B cell (primary cell): ENCODE measurements around the gene SCUBE1. TPM values are rescaled to one million over a fixed set of nuclear protein-coding genes. Genes with fewer than 3 reads are reported as not detected.

Experiments
- ATAC-seq: fragments of 200-7000 bp; cut with Tn5 transposase; one replicate; pipeline ENCODE4 v1.10.0; 2021; ENCODE audit warnings: low read depth, mild to moderate bottlenecking, moderate number of reproducible peaks, moderate library complexity
- CTCF ChIA-PET: fragments of 350-600 bp; sonication (Branson Sonifier 250); formaldehyde crosslinking; loops from one replicate; lab custom pipeline; 2021; ENCODE audit warnings: antibody characterized with exemption, inconsistent platforms; lab: Charles Lee
- POLR2A ChIA-PET: fragments of 350-600 bp; sonication (Branson Sonifier 250); formaldehyde crosslinking; loops from one replicate; lab custom pipeline; 2021; ENCODE audit warnings: antibody characterized with exemption; lab: Charles Lee
- DNase-seq: peaks from one replicate; pipeline ENCODE4 v3.0.0; 2013
- H2AFZ ChIP-seq: 2 replicates; pipeline ENCODE4 v1.6.1; 2012; ENCODE audit warnings: mild to moderate bottlenecking, low read depth, low read length; ENCODE audit not compliant: insufficient read depth, poor library complexity, severe bottlenecking
- H3K27ac ChIP-seq, 2 donors: 1 replicate in 1 of 2; 2 replicates in 1 of 2; pipeline ENCODE4 v1.5.1; 2012 to 2013; ENCODE audit warnings: low read length in 2 of 2, mild to moderate bottlenecking in 2 of 2, moderate library complexity in 1 of 2
- H3K27me3 ChIP-seq, 4 experiments: fragments of 200-600 bp in 1 of 4; sonication (generic) in 1 of 4; replicated peaks in 1 of 4; 1 replicate in 2 of 4; 2 replicates in 2 of 4; pipeline versions ENCODE4 v1.6.1 to v1.7.0; 2013 to 2016; ENCODE audit warnings: low read length in 3 of 4, mild to moderate bottlenecking in 2 of 4, mixed read lengths in 1 of 4, moderate library complexity in 1 of 4; ENCODE audit not compliant: insufficient read depth in 4 of 4, control insufficient read depth in 3 of 4; ENCODE audit errors: control extremely low read depth in 1 of 4
- H3K36me3 ChIP-seq, 2 experiments: replicated peaks in 1 of 2; 1 replicate in 1 of 2; 2 replicates in 1 of 2; pipeline versions ENCODE4 v1.6.1 to v1.7.1; 2013; ENCODE audit warnings: low read length in 1 of 2; ENCODE audit not compliant: insufficient read depth in 2 of 2, control insufficient read depth in 1 of 2; ENCODE audit errors: control extremely low read depth in 1 of 2, extremely low read depth in 1 of 2
- H3K4me1 ChIP-seq, 2 donors: fragments of 200-600 bp in 1 of 2; sonication (generic) in 1 of 2; 1 replicate in 1 of 2; 2 replicates in 1 of 2; pipeline versions ENCODE4 v1.5.1 to v1.6.1; 2013 to 2017; ENCODE audit warnings: low read length in 2 of 2; ENCODE audit not compliant: control insufficient read depth in 2 of 2, insufficient read depth in 2 of 2
- H3K4me2 ChIP-seq: replicated peaks from 2 replicates; pipeline ENCODE3; 2012; ENCODE audit warnings: mild to moderate bottlenecking, low read depth, low read length; ENCODE audit not compliant: poor library complexity, severe bottlenecking
- H3K4me3 ChIP-seq, 5 experiments: fragments of 200-600 bp in 1 of 5; sonication (generic) in 1 of 5; 1 replicate in 3 of 5; 2 replicates in 2 of 5; pipeline versions ENCODE4 v1.5.1 to v1.7.0; 2011 to 2016; ENCODE audit warnings: low read length in 4 of 5, mild to moderate bottlenecking in 4 of 5, low read depth in 2 of 5, control low read depth in 1 of 5, moderate library complexity in 1 of 5; ENCODE audit not compliant: insufficient read depth in 1 of 5; ENCODE audit errors: control extremely low read depth in 1 of 5, extremely low read depth in 1 of 5
- H3K79me2 ChIP-seq: fragments of 200-600 bp; sonication (generic); one replicate; pipeline ENCODE4 v1.6.0; 2016; ENCODE audit warnings: low read length; ENCODE audit not compliant: control insufficient read depth, insufficient read depth
- H3K9ac ChIP-seq: fragments of 200-600 bp; sonication (generic); 2 replicates; pipeline ENCODE4 v1.6.1; 2017; ENCODE audit warnings: mild to moderate bottlenecking, low read length, moderate library complexity
- H3K9me3 ChIP-seq, 3 donors: one replicate each; pipeline versions ENCODE4 v1.6.1 to v1.7.1; 2013; ENCODE audit warnings: low read length in 2 of 3; ENCODE audit not compliant: control insufficient read depth in 2 of 3, insufficient read depth in 1 of 3; ENCODE audit errors: control extremely low read depth in 1 of 3
- H4K20me1 ChIP-seq: 2 replicates; pipeline ENCODE4 v1.6.0; 2012; ENCODE audit warnings: mild to moderate bottlenecking, low read length; ENCODE audit not compliant: insufficient read depth, control insufficient read depth, poor library complexity, severe bottlenecking
- H3K27ac Mint-ChIP-seq: one replicate; pipeline ENCODE4 v1.8.0; 2021; ENCODE audit warnings: mixed read lengths
- H3K27me3 Mint-ChIP-seq: one replicate; pipeline ENCODE4 v1.8.0; 2021; ENCODE audit warnings: mixed read lengths
- H3K4me1 Mint-ChIP-seq: one replicate; pipeline ENCODE4 v1.8.0; 2021; ENCODE audit warnings: mixed read lengths
- H3K4me3 Mint-ChIP-seq: one replicate; pipeline ENCODE4 v1.8.0; 2021; ENCODE audit warnings: mixed read lengths
- H3K9me3 Mint-ChIP-seq: one replicate; pipeline ENCODE4 v1.8.0; 2022; ENCODE audit warnings: mixed read lengths; ENCODE audit not compliant: insufficient read depth
- CTCF ChIP-seq: fragments of 200-600 bp; IDR thresholded peaks from one replicate; pipeline ENCODE4 v1.8.0; 2022; ENCODE audit warnings: antibody characterized with exemption, mild to moderate bottlenecking
- EZH2 ChIP-seq: IDR thresholded peaks from 2 replicates; pipeline ENCODE4 v1.6.1; 2012; ENCODE audit warnings: borderline replicate concordance, low read depth, mild to moderate bottlenecking, moderate library complexity, low read length; ENCODE audit not compliant: insufficient read depth, poor library complexity, severe bottlenecking
- WGBS: methylation state at CpG from one replicate; pipeline ENCODE4 v1.1.5; 2013; ENCODE audit warnings: missing lambda C conversion rate; ENCODE audit not compliant: insufficient coverage; 5-methylcytosine and 5-hydroxymethylcytosine counted together
- intact Hi-C: fragments of 100-400 bp; cut with micrococcal nuclease; formaldehyde crosslinking; loops from one replicate; pipeline ENCODE4 v1.10.0; 2022
- polyA plus RNA-seq: library from polyadenylated mRNA; depleted of rRNA; stranded (reverse); fragments of >200 nt; gene quantifications from 2 replicates; pipeline ENCODE4 v1.2.3, GENCODE V29; 2012
- total RNA-seq, 2 donors: library from RNA; stranded (reverse); fragments of 120-200 nt in 1 of 2; gene quantifications; 1 replicate in 1 of 2; 2 replicates in 1 of 2; pipeline versions ENCODE4 v1.2.3 to v1.2.4, GENCODE V29; 2013 to 2022

The SCUBE1 gene
- total and polyA plus RNA-seq, 2 donors (not counting 1 experiment from before 2014, with no cell fraction given) = not detected

- H3K27ac Mint-ChIP-seq = peak overlapping the region; percentile 88
- Histone ChIP-seq H3K9me3 (no peaks in the 10 kb centered on the region), H3K36me3 (no peaks in the 10 kb centered on the region), H2AFZ (peak overlapping the region; percentile 95), H3K4me1 (peaks cover 40 to 63% of the 10 kb centered on the region in 2 donors), H4K20me1 (peaks cover 10% of the 10 kb centered on the region), H3K79me2 (peaks cover 25% of the 10 kb centered on the region), H3K4me2 (peak overlapping the region; percentile 99), H3K4me3 (peak overlapping the region in 4 of 5 experiments; percentile 76 to 89 (median 86)), H3K27me3 (no peaks in the 10 kb centered on the region), H3K9ac (peak overlapping the region; percentile 85), H3K27ac (peak overlapping the region; percentile 55 to 61)
- H3K4me1 Mint-ChIP-seq = peaks cover 46% of the 10 kb centered on the region
- CTCF ChIA-PET = interaction anchor here (2.6 kb wide), 1 partner anchor 13 kb away, joined by 10 read pairs; no protein-coding TSS in a partner anchor
- DNase-seq (no peak), ATAC-seq (no peak)
- H3K9me3 Mint-ChIP-seq = no peaks in the 10 kb centered on the region
- WGBS = 80% methylated on average over 15 of the region's 15 CpGs
- no peaks in the 10 kb centered on the region for H3K27me3 Mint-ChIP-seq
- no peak for TF ChIP-seq CTCF
- TF ChIP-seq EZH2 = no peak
- H3K4me3 Mint-ChIP-seq = peak overlapping the region; percentile 92
- POLR2A ChIA-PET = interaction anchor here (0.7 to 1.4 kb wide), 2 partner anchors 37 to 614 kb away, joined by 3 to 10 read pairs; partner anchors contain the start of gene TTLL12
- intact Hi-C loops = no loop called here
Observed at GRCh38 chr22:43150731-43151206, 192.4 kb downstream of the SCUBE1 start.

GRCh38 chr22:43148581-43148980 is 194.6 kb downstream of the SCUBE1 start:
- peak overlapping the region; percentile 29 to 46 for H3K27ac ChIP-seq
- H3K9me3 ChIP-seq = no peaks in the 10 kb centered on the region
- ATAC-seq = no peak
- TF ChIP-seq CTCF (no peak), EZH2 (no peak)
- H3K79me2 ChIP-seq = peaks cover 25% of the 10 kb centered on the region
- H3K4me1 Mint-ChIP-seq = peaks cover 43% of the 10 kb centered on the region
- peak overlapping the region; percentile 75 for H3K27ac Mint-ChIP-seq
- intact Hi-C loops = no loop called here
- peak overlapping the region; percentile 62 for H3K4me3 Mint-ChIP-seq
- DNase-seq = peak; percentile 37
- ChIA-PET CTCF (interaction anchor here (0.6 to 0.9 kb wide), 2 partner anchors 39 to 474 kb away, joined by 3 to 4 read pairs; no protein-coding TSS in a partner anchor), POLR2A (no interaction called here)
- no peaks in the 10 kb centered on the region for H3K36me3 ChIP-seq
- no peaks in the 10 kb centered on the region for H3K27me3 ChIP-seq
- peak overlapping the region; percentile 46 for H2AFZ ChIP-seq
- WGBS = 21% methylated on average over 6 of the region's 6 CpGs
- H3K4me3 ChIP-seq = no peak overlapping the region
- H3K4me1 ChIP-seq = peaks cover 43 to 64% of the 10 kb centered on the region in 2 donors
- no peaks in the 10 kb centered on the region for H3K27me3 Mint-ChIP-seq
- peak overlapping the region; percentile 48 for H3K4me2 ChIP-seq
- H3K9me3 Mint-ChIP-seq = no peaks in the 10 kb centered on the region
- no peaks in the 10 kb centered on the region for H4K20me1 ChIP-seq
- no peak overlapping the region for H3K9ac ChIP-seq
